Muscle layer of duodenum (tissue), 2 donors: ENCODE measurements around the gene CHDH.
A peak's percentile ranks its signal among the peaks of the same experiment; 100 is the strongest.

Source experiments
- H3K27ac ChIP-seq: one replicate; pipeline ENCODE4 v1.7.0; 2013; ENCODE audit warnings: mild to moderate bottlenecking, low read length
- H3K27me3 ChIP-seq: one replicate; pipeline ENCODE4 v1.7.0; 2013; ENCODE audit warnings: low read depth, mild to moderate bottlenecking, control low read depth, low read length
- H3K36me3 ChIP-seq, 2 donors: one replicate each; pipeline ENCODE4 v1.7.0; 2013; ENCODE audit warnings: low read length in 2 of 2, control low read depth in 1 of 2, mild to moderate bottlenecking in 1 of 2; ENCODE audit not compliant: insufficient read depth in 2 of 2, control insufficient read depth in 1 of 2
- H3K4me1 ChIP-seq, 2 donors: one replicate each; pipeline ENCODE4 v1.7.0; 2013; ENCODE audit warnings: low read length in 2 of 2, mild to moderate bottlenecking in 2 of 2, control low read depth in 1 of 2, moderate library complexity in 1 of 2; ENCODE audit not compliant: insufficient read depth in 2 of 2, control insufficient read depth in 1 of 2
- H3K4me3 ChIP-seq, 2 donors: one replicate each; pipeline ENCODE4 v1.7.0; 2013; ENCODE audit warnings: low read length in 2 of 2, low read depth in 1 of 2, mild to moderate bottlenecking in 1 of 2
- H3K9me3 ChIP-seq, 2 donors: one replicate each; pipeline ENCODE4 v1.7.0; 2013; ENCODE audit warnings: low read length in 2 of 2, control low read depth in 1 of 2, mild to moderate bottlenecking in 1 of 2; ENCODE audit not compliant: control insufficient read depth in 1 of 2
- donor health status: healthy.

CHDH gene

GRCh38 chr3:53846134-53846850, at the start of gene CHDH, which contains the start of gene IL17RB:
CHDH (minus strand) TSS chr3:53846419; CDS start chr3:53824008, 22,411 bp downstream.
IL17RB (plus strand) TSS chr3:53846568; CDS start chr3:53846589, 21 bp downstream.
- Histone ChIP-seq H3K4me1 (peaks cover 0 to 11% of the 10 kb centered on the region in 2 donors), H3K27ac (peak within 1 kb of the TSS; percentile 18), H3K9me3 (no peaks in the 10 kb centered on the region), H3K27me3 (no peaks in the 10 kb centered on the region), H3K36me3 (no peaks in the 10 kb centered on the region), H3K4me3 (peak within 1 kb of the TSS; percentile 64 to 76)

- H3K36me3 ChIP-seq = no peaks in the 10 kb centered on the region
- H3K27ac ChIP-seq = peak overlapping the region; percentile 92
- H3K4me3 ChIP-seq = peak overlapping the region; percentile 73 to 92
- H3K9me3 ChIP-seq = no peaks in the 10 kb centered on the region
- H3K4me1 ChIP-seq = peaks cover 0 to 16% of the 10 kb centered on the region in 2 donors
- peaks cover 1% of the 10 kb centered on the region for H3K27me3 ChIP-seq
Observed at GRCh38 chr3:53892286-53892637, 46.0 kb upstream of the CHDH start.

GRCh38 chr3:53891497-53892285, 45.5 kb upstream of the CHDH start, which contains the start of gene SELENOK:
SELENOK (minus strand) TSS chr3:53891859.
- Histone ChIP-seq H3K4me1 (peaks cover 0 to 16% of the 10 kb centered on the region in 2 donors), H3K4me3 (peak within 1 kb of the TSS; percentile 73 to 92), H3K9me3 (no peaks in the 10 kb centered on the region), H3K27ac (peak within 1 kb of the TSS; percentile 92), H3K27me3 (no peaks in the 10 kb centered on the region), H3K36me3 (no peaks in the 10 kb centered on the region)

- H3K4me1 ChIP-seq = peaks cover 0 to 16% of the 10 kb centered on the region in 2 donors
- H3K36me3 ChIP-seq = peaks cover 3% of the 10 kb centered on the region in 2 donors
- peak overlapping the region; percentile 73 to 92 for H3K4me3 ChIP-seq
- H3K27me3 ChIP-seq = no peaks in the 10 kb centered on the region
- peak overlapping the region; percentile 92 for H3K27ac ChIP-seq
- no peaks in the 10 kb centered on the region for H3K9me3 ChIP-seq
Observed at GRCh38 chr3:53890726-53891475, 44.7 kb upstream of the CHDH start.

GRCh38 chr3:53888232-53888631, 42.0 kb upstream of the CHDH start:
- H3K27ac ChIP-seq = no peak overlapping the region
- H3K9me3 ChIP-seq = no peaks in the 10 kb centered on the region
- H3K4me1 ChIP-seq = peaks cover 0 to 16% of the 10 kb centered on the region in 2 donors
- no peaks in the 10 kb centered on the region for H3K27me3 ChIP-seq
- H3K36me3 ChIP-seq = peaks cover 9 to 17% of the 10 kb centered on the region in 2 donors
- H3K4me3 ChIP-seq = no peak overlapping the region

- peaks cover 9 to 17% of the 10 kb centered on the region in 2 donors for H3K36me3 ChIP-seq
- H3K4me1 ChIP-seq = peaks cover under 1 to 16% of the 10 kb centered on the region in 2 donors
- no peaks in the 10 kb centered on the region for H3K27me3 ChIP-seq
- H3K4me3 ChIP-seq = no peak overlapping the region
- H3K9me3 ChIP-seq = no peaks in the 10 kb centered on the region
- no peak overlapping the region for H3K27ac ChIP-seq
Observed at GRCh38 chr3:53887446-53887845, 41.2 kb upstream of the CHDH start.

- Histone ChIP-seq H3K4me1 (peaks cover 11 to 19% of the 10 kb centered on the region in 2 donors), H3K27ac (no peak overlapping the region), H3K27me3 (no peaks in the 10 kb centered on the region), H3K9me3 (no peaks in the 10 kb centered on the region), H3K4me3 (no peak overlapping the region), H3K36me3 (peaks cover 9 to 17% of the 10 kb centered on the region in 2 donors)
Observed at GRCh38 chr3:53885239-53885638, 39.0 kb upstream of the CHDH start.

GRCh38 chr3:53884623-53885022, 38.4 kb upstream of the CHDH start:
- Histone ChIP-seq H3K36me3 (peaks cover 9 to 17% of the 10 kb centered on the region in 2 donors), H3K4me1 (peaks cover 11 to 17% of the 10 kb centered on the region in 2 donors), H3K27me3 (no peaks in the 10 kb centered on the region), H3K4me3 (no peak overlapping the region), H3K27ac (no peak overlapping the region), H3K9me3 (no peaks in the 10 kb centered on the region)

- no peaks in the 10 kb centered on the region for H3K27me3 ChIP-seq
- no peaks in the 10 kb centered on the region for H3K9me3 ChIP-seq
- H3K27ac ChIP-seq = no peak overlapping the region
- H3K4me3 ChIP-seq = no peak overlapping the region
- H3K36me3 ChIP-seq = peaks cover 15 to 32% of the 10 kb centered on the region in 2 donors
- peaks cover 11 to 15% of the 10 kb centered on the region in 2 donors for H3K4me1 ChIP-seq
Observed at GRCh38 chr3:53883008-53883407, 36.8 kb upstream of the CHDH start.

- Histone ChIP-seq H3K36me3 (peaks cover 24 to 43% of the 10 kb centered on the region in 2 donors), H3K4me3 (peak within 1 kb of the TSS; percentile 82 to 98), H3K27ac (peak within 1 kb of the TSS; percentile 76), H3K9me3 (no peaks in the 10 kb centered on the region), H3K4me1 (peaks cover 11 to 15% of the 10 kb centered on the region in 2 donors), H3K27me3 (no peaks in the 10 kb centered on the region)
Observed at GRCh38 chr3:53881691-53882593, 35.7 kb upstream of the CHDH start, which contains the start of gene ACTR8. ACTR8 (minus strand) TSS chr3:53882152; CDS start chr3:53882101, 51 bp downstream.
